HL-60 (cell line): ENCODE measurements around the gene SRGAP3.

Experiments
- DNase-seq, 2 experiments: peaks; one replicate each; pipeline ENCODE4 v3.0.0-alpha.2; 2010 to 2020; ENCODE audit warnings: low read depth in 1 of 2, low spot score in 1 of 2
- H3K27ac ChIP-seq: fragments of 250-450 bp; sonication (Bioruptor Pico); replicated peaks from 2 replicates; pipeline ENCODE4 v1.5.1; 2020; ENCODE audit warnings: mild to moderate bottlenecking, moderate library complexity
- H3K27me3 ChIP-seq: fragments of 250-450 bp; sonication (Bioruptor Pico); 2 replicates; pipeline ENCODE4 v1.5.1; 2021; ENCODE audit warnings: mild to moderate bottlenecking, moderate library complexity; ENCODE audit not compliant: insufficient read depth, poor library complexity, severe bottlenecking
- H3K4me3 ChIP-seq: replicated peaks from 2 replicates; pipeline ENCODE4 v1.5.1; 2011; ENCODE audit warnings: mild to moderate bottlenecking, control low read depth, low read length; ENCODE audit not compliant: insufficient read depth
- CTCF ChIP-seq: IDR thresholded peaks from one replicate; pipeline ENCODE4 v1.5.1; 2011; ENCODE audit warnings: low read length, control low read depth, inconsistent platforms; ENCODE audit not compliant: insufficient read depth
- GABPA ChIP-seq: IDR thresholded peaks from 2 replicates; pipeline ENCODE4 v1.6.1; 2012; ENCODE audit warnings: low read depth
- POLR2AphosphoS5 ChIP-seq: IDR thresholded peaks from 2 replicates; pipeline ENCODE4 v1.6.1; 2012; ENCODE audit warnings: low read depth
- REST ChIP-seq: IDR thresholded peaks from 2 replicates; pipeline ENCODE4 v1.6.1; 2012; ENCODE audit warnings: low read depth; ENCODE audit not compliant: insufficient replicate concordance
- SPI1 ChIP-seq: IDR thresholded peaks from 2 replicates; pipeline ENCODE4 v1.6.1; 2012; ENCODE audit warnings: low read depth, mild to moderate bottlenecking, borderline replicate concordance

Gene SRGAP3

GRCh38 chr3:9115336-9115735, 134.1 kb downstream of the SRGAP3 start:
- TF ChIP-seq GABPA (no peak), CTCF (no peak), SPI1 (no peak), POLR2AphosphoS5 (no peak), REST (no peak)
- Histone ChIP-seq H3K4me3 (no peak overlapping the region), H3K27me3 (no peaks in the 10 kb centered on the region), H3K27ac (no peak overlapping the region)
- no peak for DNase-seq

- TF ChIP-seq REST (no peak), SPI1 (no peak), POLR2AphosphoS5 (no peak), CTCF (no peak), GABPA (no peak)
- no peaks in the 10 kb centered on the region for H3K27me3 ChIP-seq
- no peak overlapping the region for H3K4me3 ChIP-seq
- DNase-seq: no peak
- H3K27ac ChIP-seq: no peak overlapping the region
Measured at GRCh38 chr3:9113040-9113439, 136.4 kb downstream of the SRGAP3 start.

GRCh38 chr3:9111866-9112265, 137.6 kb downstream of the SRGAP3 start:
- DNase-seq: no peak
- Histone ChIP-seq H3K27ac (no peak overlapping the region), H3K4me3 (no peak overlapping the region), H3K27me3 (no peaks in the 10 kb centered on the region)
- TF ChIP-seq GABPA: no peak
- no peak for TF ChIP-seq POLR2AphosphoS5
- no peak for TF ChIP-seq SPI1
- no peak for TF ChIP-seq CTCF
- TF ChIP-seq REST: no peak
